Neuronal stem cell (in vitro differentiated cells): ENCODE results near the gene PANX2.

Experiments used
- DNase-seq: peaks from one replicate; pipeline ENCODE4 v3.0.0-alpha.2; 2013; ENCODE audit warnings: low spot score
- H2AFZ ChIP-seq: one replicate; pipeline ENCODE4 v1.6.1; 2013; ENCODE audit warnings: mild to moderate bottlenecking, low read length, inconsistent platforms
- H2AK5ac ChIP-seq: 2 replicates; pipeline ENCODE4 v1.6.1; 2013; ENCODE audit warnings: low read depth, mild to moderate bottlenecking, inconsistent platforms, low read length, moderate library complexity, mixed read lengths
- H2BK120ac ChIP-seq: 2 replicates; pipeline ENCODE4 v1.6.1; 2013; ENCODE audit warnings: low read depth, mild to moderate bottlenecking, inconsistent platforms, low read length, moderate library complexity, mixed read lengths
- H2BK12ac ChIP-seq: one replicate; pipeline ENCODE4 v1.6.1; 2013; ENCODE audit warnings: low read length, inconsistent platforms
- H2BK15ac ChIP-seq: 2 replicates; pipeline ENCODE4 v1.6.1; 2013; ENCODE audit warnings: mild to moderate bottlenecking, low read length, inconsistent platforms, mixed read lengths
- H2BK5ac ChIP-seq: one replicate; pipeline ENCODE4 v1.6.1; 2013; ENCODE audit warnings: inconsistent platforms, mild to moderate bottlenecking, low read length, moderate library complexity
- H3K14ac ChIP-seq: one replicate; pipeline ENCODE4 v1.6.1; 2013; ENCODE audit warnings: low read length, inconsistent platforms
- H3K18ac ChIP-seq: 2 replicates; pipeline ENCODE4 v1.6.1; 2013; ENCODE audit warnings: low read length, inconsistent platforms
- H3K23ac ChIP-seq: 2 replicates; pipeline ENCODE4 v1.6.1; 2013; ENCODE audit warnings: low read depth, mild to moderate bottlenecking, mixed read lengths, low read length, inconsistent platforms; ENCODE audit not compliant: poor library complexity
- H3K27ac ChIP-seq: replicated peaks from 3 replicates; pipeline ENCODE4 v1.5.1; 2013; ENCODE audit warnings: low read length, inconsistent platforms
- H3K27me3 ChIP-seq, 3 experiments: 2 replicates each; pipeline ENCODE4 v1.6.1; 2013; ENCODE audit warnings: low read length in 3 of 3, mild to moderate bottlenecking in 2 of 3, inconsistent platforms in 1 of 3, low read depth in 1 of 3, mixed read lengths in 1 of 3, moderate library complexity in 1 of 3; ENCODE audit not compliant: control insufficient read depth in 3 of 3, insufficient read depth in 3 of 3
- H3K36me3 ChIP-seq, 2 donors: replicated peaks in 1 of 2; 2 replicates each; pipeline ENCODE4 v1.6.1; 2013; ENCODE audit warnings: low read length in 2 of 2; ENCODE audit not compliant: control insufficient read depth in 2 of 2, insufficient read depth in 2 of 2
- H3K4ac ChIP-seq: 2 replicates; pipeline ENCODE4 v1.6.1; 2013; ENCODE audit warnings: inconsistent platforms, mild to moderate bottlenecking, low read length, moderate library complexity
- H3K4me1 ChIP-seq, 2 donors: 1 replicate in 1 of 2; 2 replicates in 1 of 2; pipeline ENCODE4 v1.6.1; 2013; ENCODE audit warnings: low read length in 2 of 2, low read depth in 1 of 2; ENCODE audit not compliant: control insufficient read depth in 2 of 2, insufficient read depth in 1 of 2
- H3K4me2 ChIP-seq: one replicate; pipeline ENCODE4 v1.6.1; 2013; ENCODE audit warnings: mild to moderate bottlenecking, low read length, inconsistent platforms; ENCODE audit not compliant: insufficient read depth, poor library complexity, severe bottlenecking
- H3K4me3 ChIP-seq, 2 donors: 2 replicates each; pipeline ENCODE4 v1.5.1; 2013; ENCODE audit warnings: low read length in 2 of 2, mild to moderate bottlenecking in 2 of 2, inconsistent platforms in 1 of 2, moderate library complexity in 1 of 2
- H3K79me1 ChIP-seq: one replicate; pipeline ENCODE4 v1.6.1; 2013; ENCODE audit warnings: low read depth, mild to moderate bottlenecking, inconsistent platforms, low read length, moderate library complexity
- H3K9ac ChIP-seq: one replicate; pipeline ENCODE4 v1.6.1; 2013; ENCODE audit warnings: mild to moderate bottlenecking, low read depth, low read length, inconsistent platforms; ENCODE audit not compliant: poor library complexity
- H3K9me3 ChIP-seq, 2 donors: replicated peaks in 1 of 2; 2 replicates each; pipeline versions ENCODE3 to v1.6.1; 2013; ENCODE audit warnings: low read length in 2 of 2, mild to moderate bottlenecking in 2 of 2, inconsistent platforms in 1 of 2, low read depth in 1 of 2, mixed read lengths in 1 of 2, moderate library complexity in 1 of 2; ENCODE audit not compliant: control insufficient read depth in 2 of 2, insufficient read depth in 1 of 2
- H4K8ac ChIP-seq: one replicate; pipeline ENCODE4 v1.6.1; 2013; ENCODE audit warnings: low read depth, mild to moderate bottlenecking, inconsistent platforms, low read length, moderate library complexity
- H4K91ac ChIP-seq: one replicate; pipeline ENCODE4 v1.6.1; 2013; ENCODE audit warnings: low read length, low read depth, mild to moderate bottlenecking, inconsistent platforms; ENCODE audit not compliant: poor library complexity
- WGBS, 2 donors: extraction: QIAGEN DNeasy Blood & Tissue Kit; methylation state at CpG; one replicate each; pipeline ENCODE4 v1.1.7; 2013; ENCODE audit warnings: missing lambda C conversion rate in 2 of 2, mixed read lengths in 1 of 2; ENCODE audit not compliant: insufficient read length in 2 of 2, insufficient replicate concordance in 1 of 2; ENCODE audit errors: extremely low coverage in 2 of 2; 5-methylcytosine and 5-hydroxymethylcytosine counted together

PANX2 gene

DNA sequence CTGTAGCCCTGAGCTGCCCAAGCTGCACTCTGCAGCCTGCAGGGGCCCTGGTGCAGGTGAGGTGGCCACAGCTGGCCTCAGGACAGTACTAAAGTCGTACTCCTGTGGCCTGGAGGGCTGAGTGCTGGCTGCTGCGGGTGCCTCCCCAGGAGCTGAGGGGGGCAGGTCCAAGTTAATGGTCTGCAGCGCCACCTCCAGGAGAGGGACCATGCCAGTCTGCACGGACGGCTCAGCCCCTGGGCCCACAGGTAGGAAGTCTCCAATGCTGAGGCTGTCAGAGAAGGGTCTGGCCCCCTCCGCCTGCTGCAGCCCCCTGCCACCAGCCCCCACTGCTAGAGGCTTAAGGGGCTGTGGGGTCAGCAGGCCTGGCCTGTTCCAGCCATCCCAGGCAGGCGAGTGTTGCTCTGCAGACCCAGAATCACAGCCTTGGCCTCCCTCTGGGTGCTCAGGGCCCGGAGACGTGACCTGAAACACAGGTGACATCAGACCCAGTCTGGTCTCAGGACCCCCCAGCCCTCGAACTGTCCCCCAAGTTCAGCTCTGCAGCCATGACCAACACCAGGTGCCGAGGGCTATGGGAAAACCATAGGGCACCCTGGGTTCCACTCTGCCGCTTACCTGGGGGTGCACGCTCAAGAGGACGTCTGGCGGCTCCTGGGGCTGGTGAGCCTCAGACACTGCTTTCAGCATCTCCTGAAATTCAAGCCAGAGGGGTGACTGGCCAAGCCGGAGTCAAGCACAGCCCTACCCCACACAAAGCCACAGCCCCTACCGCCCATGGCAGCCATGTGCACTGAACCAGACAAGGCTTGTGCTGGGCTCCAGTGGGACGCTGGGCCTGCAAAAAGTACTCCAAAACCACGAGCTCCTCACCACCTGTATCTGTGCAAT lies 51.1 kb downstream of the PANX2 start:
- no peak overlapping the region for H3K18ac ChIP-seq
- DNase-seq: no peak
- H3K27me3 ChIP-seq: no peaks in the 10 kb centered on the region
- H2BK12ac ChIP-seq: peak overlapping the region; percentile 22
- peaks cover 15% of the 10 kb centered on the region for H3K79me1 ChIP-seq
- no peak overlapping the region for H3K9ac ChIP-seq
- H2BK5ac ChIP-seq: no peak overlapping the region
- H2AK5ac ChIP-seq: no peak overlapping the region
- no peak overlapping the region for H3K4me2 ChIP-seq
- H2BK120ac ChIP-seq: no peak overlapping the region
- no peak overlapping the region for H2AFZ ChIP-seq
- no peak overlapping the region for H3K27ac ChIP-seq
- no peak overlapping the region for H3K14ac ChIP-seq
- peak overlapping the region; percentile 43 for H3K23ac ChIP-seq
- peaks cover 58 to 87% of the 10 kb centered on the region in 2 donors for H3K36me3 ChIP-seq
- H4K91ac ChIP-seq: no peak overlapping the region
- no peak overlapping the region for H2BK15ac ChIP-seq
- H3K9me3 ChIP-seq: no peaks in the 10 kb centered on the region
- H4K8ac ChIP-seq: peak overlapping the region; percentile 17
- no peak overlapping the region for H3K4me3 ChIP-seq
- H3K4me1 ChIP-seq: no peaks in the 10 kb centered on the region
- no CpG with 5 or more reads among the region's 19 CpGs for WGBS, 2 donors
- H3K4ac ChIP-seq: no peak overlapping the region

DNA sequence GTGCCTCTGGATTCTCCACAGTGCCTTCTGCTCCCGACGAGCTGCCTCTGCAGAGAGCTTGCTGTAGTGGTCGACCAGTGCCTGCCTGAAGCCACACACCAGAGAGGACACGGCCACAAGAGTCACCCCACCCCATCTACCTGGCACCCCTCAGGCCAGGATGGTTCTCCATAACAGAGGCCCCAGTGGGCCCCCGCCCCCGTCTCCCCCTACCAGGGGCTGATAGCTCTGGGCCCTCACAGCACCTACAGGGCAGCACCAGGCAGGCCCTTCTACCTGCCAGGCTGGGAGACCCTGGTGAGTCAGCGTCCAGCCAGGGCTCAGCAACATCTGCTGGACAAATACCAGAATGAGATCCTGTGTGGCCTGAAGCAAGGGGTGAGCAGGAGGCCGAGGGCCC lies 52.0 kb downstream of the PANX2 start:
- Histone ChIP-seq H3K9ac (no peak overlapping the region), H3K14ac (no peak overlapping the region), H3K9me3 (no peaks in the 10 kb centered on the region), H4K91ac (no peak overlapping the region), H3K4me3 (no peak overlapping the region), H3K27ac (no peak overlapping the region), H2AFZ (no peak overlapping the region), H2BK12ac (no peak overlapping the region), H2BK5ac (no peak overlapping the region), H4K8ac (no peak overlapping the region), H3K23ac (no peak overlapping the region), H3K36me3 (peaks cover 51 to 81% of the 10 kb centered on the region in 2 donors), H2BK120ac (no peak overlapping the region), H3K79me1 (peaks cover 18% of the 10 kb centered on the region), H3K4me1 (no peaks in the 10 kb centered on the region), H3K18ac (no peak overlapping the region), H3K4me2 (no peak overlapping the region), H3K4ac (no peak overlapping the region), H3K27me3 (no peaks in the 10 kb centered on the region), H2BK15ac (no peak overlapping the region), H2AK5ac (no peak overlapping the region)
- no peak for DNase-seq
- WGBS, 2 donors: no CpG with 5 or more reads among the region's 8 CpGs

DNA sequence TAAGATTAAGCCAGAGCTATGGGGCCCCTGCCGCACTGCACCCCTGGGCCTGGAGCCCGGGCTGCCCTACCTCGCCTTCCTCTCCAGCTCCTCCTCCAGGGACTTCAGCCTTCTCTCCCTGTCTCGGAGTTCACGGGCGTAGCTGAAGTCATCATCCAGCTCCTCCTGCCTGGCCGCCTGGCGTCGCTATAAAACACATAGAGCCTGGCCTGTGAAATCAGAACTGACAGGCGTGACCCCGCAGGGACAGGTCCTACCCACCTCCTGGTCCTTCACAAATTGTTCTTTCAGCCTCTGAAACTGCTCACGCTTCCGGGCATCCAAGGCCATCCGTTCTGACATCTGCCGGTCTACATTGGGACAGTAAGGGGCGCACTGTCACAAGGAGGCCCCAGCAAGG lies 53.5 kb downstream of the PANX2 start:
- H3K4me1 ChIP-seq: no peaks in the 10 kb centered on the region
- no peak overlapping the region for H2BK12ac ChIP-seq
- H3K79me1 ChIP-seq: peaks cover 21% of the 10 kb centered on the region
- DNase-seq: no peak
- no peak overlapping the region for H2BK5ac ChIP-seq
- no peak overlapping the region for H3K4me3 ChIP-seq
- WGBS, 2 donors: no CpG with 5 or more reads among the region's 16 CpGs
- H3K27ac ChIP-seq: no peak overlapping the region
- no peak overlapping the region for H2BK120ac ChIP-seq
- H3K9me3 ChIP-seq: no peaks in the 10 kb centered on the region
- H4K91ac ChIP-seq: no peak overlapping the region
- no peak overlapping the region for H3K18ac ChIP-seq
- no peak overlapping the region for H2BK15ac ChIP-seq
- peaks cover 39 to 71% of the 10 kb centered on the region in 2 donors for H3K36me3 ChIP-seq
- no peaks in the 10 kb centered on the region for H3K27me3 ChIP-seq
- H4K8ac ChIP-seq: no peak overlapping the region
- no peak overlapping the region for H3K14ac ChIP-seq
- H3K9ac ChIP-seq: peak overlapping the region; percentile 21
- H3K4ac ChIP-seq: no peak overlapping the region
- H3K23ac ChIP-seq: no peak overlapping the region
- H3K4me2 ChIP-seq: no peak overlapping the region
- no peak overlapping the region for H2AFZ ChIP-seq
- H2AK5ac ChIP-seq: no peak overlapping the region

DNA sequence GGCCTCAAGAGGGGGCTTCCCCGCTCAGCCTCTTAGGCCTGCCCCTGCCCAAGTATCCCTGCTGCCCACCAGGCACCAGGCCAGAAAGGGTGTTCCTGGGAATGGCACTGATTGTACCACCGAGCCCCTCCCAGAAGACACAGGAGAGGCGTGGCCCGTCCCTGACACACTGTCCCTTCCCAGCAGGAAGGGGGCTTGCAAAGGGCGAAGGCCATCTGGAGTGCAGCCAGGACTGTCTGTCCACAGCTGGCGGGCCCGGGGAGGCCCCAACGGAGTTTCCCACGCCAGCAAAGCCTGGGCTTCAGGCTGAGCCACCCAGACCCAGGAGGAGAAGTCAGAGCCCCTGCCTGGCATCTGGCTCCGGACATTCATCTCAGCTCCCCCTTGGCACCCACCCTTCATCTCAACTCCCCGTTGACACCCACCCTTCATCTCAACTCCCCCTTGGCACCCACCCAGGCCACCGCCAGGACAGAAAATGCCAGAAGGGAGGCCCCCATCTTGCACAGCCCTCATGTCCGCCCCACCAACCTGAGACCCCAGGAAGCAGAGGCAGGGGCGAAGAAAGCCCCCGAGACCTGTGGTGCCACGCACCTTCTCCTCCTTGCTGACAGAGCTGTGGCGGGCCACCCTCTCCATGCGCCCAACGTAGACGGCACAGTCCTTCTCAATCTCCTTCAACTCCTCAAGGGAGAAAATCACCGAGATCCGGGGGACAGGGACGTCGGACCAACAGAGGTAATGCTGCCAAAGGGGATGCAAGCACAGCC lies 54.9 kb downstream of the PANX2 start:
- Histone ChIP-seq H3K9me3 (no peaks in the 10 kb centered on the region), H2BK120ac (no peak overlapping the region), H2BK15ac (no peak overlapping the region), H3K4me1 (no peaks in the 10 kb centered on the region), H2AFZ (no peak overlapping the region), H3K27ac (no peak overlapping the region), H3K4me2 (no peak overlapping the region), H2AK5ac (no peak overlapping the region), H3K36me3 (peaks cover 39 to 70% of the 10 kb centered on the region in 2 donors), H4K8ac (no peak overlapping the region), H3K4me3 (no peak overlapping the region), H3K27me3 (no peaks in the 10 kb centered on the region), H3K9ac (peak overlapping the region; percentile 12), H3K79me1 (peaks cover 23% of the 10 kb centered on the region), H4K91ac (no peak overlapping the region), H2BK12ac (no peak overlapping the region), H3K23ac (peak overlapping the region; percentile 55), H3K18ac (no peak overlapping the region), H2BK5ac (no peak overlapping the region), H3K14ac (no peak overlapping the region), H3K4ac (no peak overlapping the region)
- DNase-seq: no peak
- no CpG with 5 or more reads among the region's 24 CpGs for WGBS, 2 donors
